Measurements from ENCODE around the gene C15orf61.

DNA sequence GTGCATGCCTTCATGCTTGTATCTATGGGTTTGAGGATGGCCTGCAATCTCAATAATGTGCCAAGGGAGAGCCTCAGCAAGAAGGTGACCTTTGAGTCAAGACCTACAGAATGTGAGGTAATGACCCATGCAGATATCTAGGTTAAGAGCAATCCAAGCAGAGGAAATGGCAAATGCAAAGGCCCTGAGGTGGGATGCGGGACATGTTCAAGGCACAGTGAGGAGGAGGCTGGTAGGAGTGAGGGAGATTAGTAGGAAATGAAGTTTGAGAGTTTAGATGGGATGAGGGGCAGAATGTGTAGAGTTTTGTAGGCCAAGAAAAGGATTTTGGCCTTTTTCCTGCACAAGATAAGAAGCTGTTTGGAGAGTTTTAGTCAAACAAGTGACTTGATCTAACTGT lies 16.8 kb downstream of the C15orf61 start:
- TF ChIP-seq, protein P1, sequence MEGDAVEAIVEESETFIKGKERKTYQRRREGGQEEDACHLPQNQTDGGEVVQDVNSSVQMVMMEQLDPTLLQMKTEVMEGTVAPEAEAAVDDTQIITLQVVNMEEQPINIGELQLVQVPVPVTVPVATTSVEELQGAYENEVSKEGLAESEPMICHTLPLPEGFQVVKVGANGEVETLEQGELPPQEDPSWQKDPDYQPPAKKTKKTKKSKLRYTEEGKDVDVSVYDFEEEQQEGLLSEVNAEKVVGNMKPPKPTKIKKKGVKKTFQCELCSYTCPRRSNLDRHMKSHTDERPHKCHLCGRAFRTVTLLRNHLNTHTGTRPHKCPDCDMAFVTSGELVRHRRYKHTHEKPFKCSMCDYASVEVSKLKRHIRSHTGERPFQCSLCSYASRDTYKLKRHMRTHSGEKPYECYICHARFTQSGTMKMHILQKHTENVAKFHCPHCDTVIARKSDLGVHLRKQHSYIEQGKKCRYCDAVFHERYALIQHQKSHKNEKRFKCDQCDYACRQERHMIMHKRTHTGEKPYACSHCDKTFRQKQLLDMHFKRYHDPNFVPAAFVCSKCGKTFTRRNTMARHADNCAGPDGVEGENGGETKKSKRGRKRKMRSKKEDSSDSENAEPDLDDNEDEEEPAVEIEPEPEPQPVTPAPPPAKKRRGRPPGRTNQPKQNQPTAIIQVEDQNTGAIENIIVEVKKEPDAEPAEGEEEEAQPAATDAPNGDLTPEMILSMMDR (conservative IDR thresholded peaks at IDR 0.05): no peak
- TF ChIP-seq ZFX (IDR thresholded peaks at IDR 0.05): no peak

Data from C4-2B (cell line).